SU-DHL-6 (cell line): ENCODE data around the gene ZKSCAN4.
A peak's percentile ranks its signal among the peaks of the same experiment; 100 is the strongest.

Source experiments
- H2AFZ ChIP-seq: fragments of 200-600 bp; sonication (generic); 2 replicates; pipeline ENCODE4 v1.6.1; 2014; ENCODE audit warnings: low read depth, mild to moderate bottlenecking, moderate library complexity, mixed read lengths, antibody characterized with exemption, low read length; ENCODE audit not compliant: severe bottlenecking
- H3F3A ChIP-seq: fragments of 200-600 bp; shearing (Covaris generic); 2 replicates; pipeline ENCODE4 v1.6.0; 2016; ENCODE audit warnings: antibody characterized with exemption, mild to moderate bottlenecking; ENCODE audit not compliant: insufficient read depth
- H3K27ac ChIP-seq: fragments of 200-600 bp; sonication (generic); 2 replicates; pipeline ENCODE4 v1.5.1; 2016; ENCODE audit warnings: low read depth, mild to moderate bottlenecking, low read length, moderate library complexity, mixed read lengths
- H3K27me3 ChIP-seq: fragments of 200-600 bp; sonication (generic), shearing (Covaris generic); 2 replicates; pipeline ENCODE4 v1.6.0; 2014; ENCODE audit warnings: mild to moderate bottlenecking, low read length
- H3K36me3 ChIP-seq: fragments of 200-600 bp; sonication (generic); 2 replicates; pipeline ENCODE4 v1.6.1; 2014; ENCODE audit warnings: mild to moderate bottlenecking, low read length, mixed read lengths
- H3K4me2 ChIP-seq: fragments of 300-600, 200-600 bp; shearing (Covaris generic), sonication (generic); 2 replicates; pipeline ENCODE4 v1.6.0; 2014; ENCODE audit warnings: low read length, low read depth, mild to moderate bottlenecking; ENCODE audit not compliant: poor library complexity, severe bottlenecking
- H3K4me3 ChIP-seq: fragments of 200-600 bp; sonication (generic); 2 replicates; pipeline ENCODE4 v1.5.1; 2014; ENCODE audit warnings: antibody characterized with exemption, low read length, mild to moderate bottlenecking, mixed read lengths; ENCODE audit not compliant: insufficient read depth, poor library complexity, severe bottlenecking
- H3K79me2 ChIP-seq: fragments of 200-600 bp; sonication (generic); 2 replicates; pipeline ENCODE4 v1.6.1; 2014; ENCODE audit warnings: mild to moderate bottlenecking, low read length, moderate library complexity; ENCODE audit not compliant: insufficient read depth
- H3K9ac ChIP-seq: fragments of 200-600 bp; sonication (generic); 2 replicates; pipeline ENCODE4 v1.7.0; 2014; ENCODE audit warnings: mild to moderate bottlenecking, low read length
- H3K9me2 ChIP-seq: fragments of 200-600 bp; sonication (generic); replicated peaks from 2 replicates; pipeline ENCODE4 v1.6.1; 2014; ENCODE audit warnings: low read length; ENCODE audit not compliant: insufficient read depth
- H3K9me3 ChIP-seq: fragments of 200-600 bp; sonication (generic); 2 replicates; pipeline ENCODE4 v1.6.1; 2014; ENCODE audit warnings: low read length, mixed read lengths; ENCODE audit not compliant: insufficient read depth
- H4K20me1 ChIP-seq: fragments of 200-600 bp; sonication (generic); 2 replicates; pipeline ENCODE4 v1.6.1; 2014; ENCODE audit warnings: low read depth, mild to moderate bottlenecking, antibody characterized with exemption, low read length, moderate library complexity, mixed read lengths
- EZH2phosphoT487 ChIP-seq: fragments of 200-600 bp; sonication (generic), shearing (Covaris generic); conservative IDR thresholded peaks from 2 replicates; pipeline ENCODE4 v1.6.1; 2018; ENCODE audit warnings: mild to moderate bottlenecking, antibody characterized with exemption, low read length, moderate library complexity, mixed read lengths
- TF ChIP-seq, protein P1 (sequence below): fragments of 200-600 bp; sonication (generic); IDR thresholded peaks from one replicate; pipeline ENCODE4 v1.5.1; 2017; ENCODE audit warnings: antibody characterized with exemption, mild to moderate bottlenecking, low read length, moderate library complexity; ENCODE audit not compliant: insufficient read depth, poor library complexity, severe bottlenecking

The ZKSCAN4 gene

DNA sequence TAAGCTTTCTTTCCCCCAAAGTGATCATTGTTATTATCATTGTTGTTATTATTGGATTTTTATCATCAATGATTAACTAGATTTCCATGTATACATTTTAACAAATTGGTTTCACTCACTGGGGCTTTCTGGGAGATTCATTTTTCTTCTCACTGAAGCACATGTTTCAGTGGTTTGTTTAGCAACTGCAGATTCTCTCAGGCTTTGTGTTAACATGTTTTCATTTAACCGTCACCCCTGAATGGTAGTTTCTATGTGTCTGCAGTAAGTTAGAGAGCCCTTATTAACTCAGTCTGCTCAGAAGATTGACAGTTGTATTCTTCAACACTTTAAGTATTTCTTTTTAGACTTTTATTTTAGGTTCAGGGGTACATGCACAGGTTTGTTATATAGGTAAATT lies 12.4 kb downstream of the ZKSCAN4 start:
- TF ChIP-seq EZH2phosphoT487: no peak
- TF ChIP-seq, protein P1, sequence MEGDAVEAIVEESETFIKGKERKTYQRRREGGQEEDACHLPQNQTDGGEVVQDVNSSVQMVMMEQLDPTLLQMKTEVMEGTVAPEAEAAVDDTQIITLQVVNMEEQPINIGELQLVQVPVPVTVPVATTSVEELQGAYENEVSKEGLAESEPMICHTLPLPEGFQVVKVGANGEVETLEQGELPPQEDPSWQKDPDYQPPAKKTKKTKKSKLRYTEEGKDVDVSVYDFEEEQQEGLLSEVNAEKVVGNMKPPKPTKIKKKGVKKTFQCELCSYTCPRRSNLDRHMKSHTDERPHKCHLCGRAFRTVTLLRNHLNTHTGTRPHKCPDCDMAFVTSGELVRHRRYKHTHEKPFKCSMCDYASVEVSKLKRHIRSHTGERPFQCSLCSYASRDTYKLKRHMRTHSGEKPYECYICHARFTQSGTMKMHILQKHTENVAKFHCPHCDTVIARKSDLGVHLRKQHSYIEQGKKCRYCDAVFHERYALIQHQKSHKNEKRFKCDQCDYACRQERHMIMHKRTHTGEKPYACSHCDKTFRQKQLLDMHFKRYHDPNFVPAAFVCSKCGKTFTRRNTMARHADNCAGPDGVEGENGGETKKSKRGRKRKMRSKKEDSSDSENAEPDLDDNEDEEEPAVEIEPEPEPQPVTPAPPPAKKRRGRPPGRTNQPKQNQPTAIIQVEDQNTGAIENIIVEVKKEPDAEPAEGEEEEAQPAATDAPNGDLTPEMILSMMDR: no peak

DNA sequence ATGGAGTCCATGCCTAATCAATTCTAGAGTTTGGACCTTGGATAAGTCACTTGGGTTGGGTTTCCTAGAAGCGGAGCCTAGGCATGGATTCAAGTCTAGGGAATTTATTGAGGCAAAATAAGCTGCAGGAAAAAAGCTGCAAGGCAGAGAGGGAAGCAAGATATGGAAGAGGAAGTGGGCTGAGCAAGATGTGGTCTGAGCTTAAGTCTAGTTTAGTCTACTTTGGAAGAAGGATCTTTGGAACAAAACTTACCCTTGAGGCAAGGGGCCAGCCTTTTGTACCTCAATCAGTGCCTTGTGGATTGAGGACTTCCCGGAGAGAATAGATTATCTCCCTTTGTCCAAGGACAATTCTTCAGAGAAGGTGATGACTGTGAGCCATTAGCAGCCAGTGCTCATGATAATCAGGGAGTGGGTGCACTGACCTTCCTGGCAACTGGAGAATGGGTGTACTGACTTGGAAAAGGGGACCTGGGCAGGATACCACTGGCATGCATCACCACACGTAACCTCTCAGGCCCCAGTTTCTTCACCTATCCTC lies 16.1 kb downstream of the ZKSCAN4 start:
- no peaks in the 10 kb centered on the region for H3F3A ChIP-seq
- no peak overlapping the region for H3K4me3 ChIP-seq
- H3K36me3 ChIP-seq: peaks cover 4% of the 10 kb centered on the region; the same call in 1 of the 2 replicates
- TF ChIP-seq, protein P1: no peak
- no peak for TF ChIP-seq EZH2phosphoT487
- no peak overlapping the region for H3K4me2 ChIP-seq
- H3K79me2 ChIP-seq: no peaks in the 10 kb centered on the region
- no peaks in the 10 kb centered on the region for H3K9me2 ChIP-seq
- no peaks in the 10 kb centered on the region for H3K9me3 ChIP-seq
- no peaks in the 10 kb centered on the region for H3K27me3 ChIP-seq
- H3K9ac ChIP-seq: no peak overlapping the region
- no peak overlapping the region for H2AFZ ChIP-seq
- no peak overlapping the region for H3K27ac ChIP-seq
- no peaks in the 10 kb centered on the region for H4K20me1 ChIP-seq

More for the DNA sequence above, 12.4 kb downstream of the ZKSCAN4 start:
- H3K27me3 ChIP-seq: no peaks in the 10 kb centered on the region
- H3K27ac ChIP-seq: no peak overlapping the region
- H3K9me2 ChIP-seq: no peaks in the 10 kb centered on the region
- no peak overlapping the region for H3K4me3 ChIP-seq
- H4K20me1 ChIP-seq: no peaks in the 10 kb centered on the region
- H3K9ac ChIP-seq: no peak overlapping the region
- no peak overlapping the region for H2AFZ ChIP-seq
- H3F3A ChIP-seq: no peaks in the 10 kb centered on the region
- no peaks in the 10 kb centered on the region for H3K79me2 ChIP-seq
- H3K36me3 ChIP-seq: peaks cover 5% of the 10 kb centered on the region; the same call in 1 of the 2 replicates
- no peak overlapping the region for H3K4me2 ChIP-seq
- no peaks in the 10 kb centered on the region for H3K9me3 ChIP-seq

DNA sequence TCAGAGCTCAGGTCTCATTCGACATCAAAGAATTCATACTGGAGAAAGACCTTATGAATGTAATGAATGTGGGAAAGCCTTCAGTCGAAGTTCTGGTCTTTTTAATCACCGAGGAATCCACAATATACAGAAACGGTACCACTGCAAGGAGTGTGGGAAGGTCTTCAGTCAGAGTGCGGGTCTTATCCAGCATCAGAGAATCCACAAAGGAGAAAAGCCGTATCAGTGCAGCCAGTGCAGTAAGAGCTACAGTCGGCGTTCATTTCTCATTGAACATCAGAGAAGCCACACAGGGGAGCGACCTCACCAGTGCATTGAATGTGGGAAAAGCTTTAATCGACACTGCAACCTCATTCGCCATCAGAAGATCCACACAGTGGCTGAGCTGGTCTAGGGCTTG lies 19.3 kb downstream of the ZKSCAN4 start:
- no peaks in the 10 kb centered on the region for H3F3A ChIP-seq
- TF ChIP-seq EZH2phosphoT487: no peak
- TF ChIP-seq, protein P1: no peak
- no peak overlapping the region for H3K27ac ChIP-seq
- H2AFZ ChIP-seq: no peak overlapping the region
- H4K20me1 ChIP-seq: no peaks in the 10 kb centered on the region
- no peak overlapping the region for H3K9ac ChIP-seq
- no peak overlapping the region for H3K4me3 ChIP-seq
- H3K4me2 ChIP-seq: no peak overlapping the region
- H3K9me3 ChIP-seq: no peaks in the 10 kb centered on the region
- no peaks in the 10 kb centered on the region for H3K27me3 ChIP-seq
- H3K9me2 ChIP-seq: no peaks in the 10 kb centered on the region
- H3K79me2 ChIP-seq: no peaks in the 10 kb centered on the region
- H3K36me3 ChIP-seq: peaks cover 8% of the 10 kb centered on the region

DNA sequence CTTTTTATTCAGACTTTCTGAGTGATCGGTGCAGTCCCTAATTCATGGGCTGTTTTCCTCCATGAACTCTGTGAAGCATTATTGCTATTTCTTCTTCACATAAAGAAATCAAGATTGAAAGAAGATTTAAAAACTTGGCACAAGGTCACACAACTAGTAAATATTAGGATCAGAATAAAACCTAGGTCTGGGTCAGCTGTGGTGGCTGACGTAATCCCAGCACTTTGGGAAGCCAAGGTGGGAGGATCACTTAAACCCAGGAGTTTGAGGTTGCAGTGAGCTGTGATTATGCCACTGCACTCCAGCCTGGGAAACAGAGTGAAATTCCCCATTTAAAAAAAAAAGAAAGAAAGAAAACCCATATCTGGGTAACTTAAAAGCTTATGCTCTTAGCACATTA lies 25.6 kb downstream of the ZKSCAN4 start:
- H3K4me2 ChIP-seq: peak overlapping the region; percentile 72
- H3K27me3 ChIP-seq: no peaks in the 10 kb centered on the region
- H3K36me3 ChIP-seq: peaks cover 4% of the 10 kb centered on the region
- H3K9ac ChIP-seq: no peak overlapping the region
- H3F3A ChIP-seq: peaks cover 8% of the 10 kb centered on the region; the same call in 1 of the 2 replicates
- H3K79me2 ChIP-seq: peaks cover 10% of the 10 kb centered on the region
- TF ChIP-seq, protein P1: no peak
- no peak for TF ChIP-seq EZH2phosphoT487
- H3K4me3 ChIP-seq: no peak overlapping the region
- no peak overlapping the region for H2AFZ ChIP-seq
- H3K27ac ChIP-seq: no peak overlapping the region
- no peaks in the 10 kb centered on the region for H3K9me3 ChIP-seq
- no peaks in the 10 kb centered on the region for H3K9me2 ChIP-seq
- no peaks in the 10 kb centered on the region for H4K20me1 ChIP-seq
